ENCODE results near the gene ROPN1L.

DNA sequence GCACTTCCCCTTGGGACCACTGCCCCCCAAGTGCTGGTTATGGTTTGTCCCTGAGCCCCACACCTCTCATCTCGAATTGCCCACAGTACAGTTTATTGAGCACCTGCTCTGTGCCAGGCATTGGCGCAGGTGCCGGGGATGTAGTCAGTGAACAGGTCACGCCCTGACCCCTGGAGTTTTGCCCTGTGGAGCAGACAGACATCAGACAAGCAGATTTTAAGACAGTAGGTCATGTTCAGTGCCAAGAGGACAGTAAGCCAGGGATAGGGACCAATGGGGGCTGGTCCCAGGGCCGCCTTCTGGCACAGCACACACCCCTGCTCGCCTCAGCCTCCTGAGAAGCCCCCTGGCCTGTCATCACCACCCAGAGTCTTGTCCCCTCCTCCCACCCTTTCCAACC, 21.9 kb downstream of the ROPN1L start:
- TF ChIP-seq, protein P1, sequence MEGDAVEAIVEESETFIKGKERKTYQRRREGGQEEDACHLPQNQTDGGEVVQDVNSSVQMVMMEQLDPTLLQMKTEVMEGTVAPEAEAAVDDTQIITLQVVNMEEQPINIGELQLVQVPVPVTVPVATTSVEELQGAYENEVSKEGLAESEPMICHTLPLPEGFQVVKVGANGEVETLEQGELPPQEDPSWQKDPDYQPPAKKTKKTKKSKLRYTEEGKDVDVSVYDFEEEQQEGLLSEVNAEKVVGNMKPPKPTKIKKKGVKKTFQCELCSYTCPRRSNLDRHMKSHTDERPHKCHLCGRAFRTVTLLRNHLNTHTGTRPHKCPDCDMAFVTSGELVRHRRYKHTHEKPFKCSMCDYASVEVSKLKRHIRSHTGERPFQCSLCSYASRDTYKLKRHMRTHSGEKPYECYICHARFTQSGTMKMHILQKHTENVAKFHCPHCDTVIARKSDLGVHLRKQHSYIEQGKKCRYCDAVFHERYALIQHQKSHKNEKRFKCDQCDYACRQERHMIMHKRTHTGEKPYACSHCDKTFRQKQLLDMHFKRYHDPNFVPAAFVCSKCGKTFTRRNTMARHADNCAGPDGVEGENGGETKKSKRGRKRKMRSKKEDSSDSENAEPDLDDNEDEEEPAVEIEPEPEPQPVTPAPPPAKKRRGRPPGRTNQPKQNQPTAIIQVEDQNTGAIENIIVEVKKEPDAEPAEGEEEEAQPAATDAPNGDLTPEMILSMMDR (IDR thresholded peaks at IDR 0.05; ENCODE audit: insufficient read depth, low read length, poor library complexity, severe bottlenecking), result no peak
- no peak for TF ChIP-seq EZH2phosphoT487 (conservative IDR thresholded peaks at IDR 0.05; ENCODE audit: low read length)
